HG02678 (cell line): ENCODE data around the gene IMPACT.

Experiments
- ATAC-seq: cut with Tn5 transposase; IDR thresholded peaks from one replicate; pipeline ENCODE4 v1.9.1; 2021; ENCODE audit warnings: mild to moderate bottlenecking, moderate library complexity; ENCODE audit not compliant: unreplicated experiment

Gene IMPACT

GRCh38 chr18:24426398-24427294, at the start of gene IMPACT:
Gene IMPACT, plus strand, starts transcription at chr18:24426670. Its CDS starts 87 bp downstream, at chr18:24426757.
- peak; percentile 91 for ATAC-seq

GRCh38 chr18:24378598-24378997, 47.9 kb upstream of the IMPACT start:
- ATAC-seq, result no peak

DNA sequence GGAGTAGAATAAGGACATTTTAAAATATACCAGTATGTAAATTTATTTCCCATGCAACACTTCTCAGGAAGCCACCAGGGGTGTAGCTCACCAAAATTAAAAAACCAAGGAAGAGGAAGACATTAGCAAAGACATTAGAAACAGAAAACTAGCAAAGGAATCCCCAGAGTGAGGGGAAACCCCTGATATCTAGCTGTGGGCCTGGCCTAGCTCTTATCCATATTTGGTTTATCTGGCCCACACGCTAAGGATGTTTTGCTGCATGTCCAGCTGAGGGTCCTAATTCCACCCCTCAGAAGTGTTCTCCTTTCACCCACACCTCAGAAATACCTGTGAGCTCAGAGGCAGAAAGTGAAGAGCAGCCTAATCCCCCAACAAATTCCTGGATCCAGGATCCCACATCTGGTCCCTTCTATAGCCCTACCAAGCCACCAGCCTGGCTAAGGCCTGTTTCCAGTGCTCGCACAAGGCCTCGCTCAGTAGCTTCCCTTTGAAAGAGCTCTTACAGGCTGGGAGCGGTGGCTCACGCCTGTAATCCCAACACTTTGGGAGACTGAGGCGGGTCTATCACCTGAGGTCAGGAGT, 46.2 kb upstream of the IMPACT start:
- ATAC-seq, result no peak

DNA sequence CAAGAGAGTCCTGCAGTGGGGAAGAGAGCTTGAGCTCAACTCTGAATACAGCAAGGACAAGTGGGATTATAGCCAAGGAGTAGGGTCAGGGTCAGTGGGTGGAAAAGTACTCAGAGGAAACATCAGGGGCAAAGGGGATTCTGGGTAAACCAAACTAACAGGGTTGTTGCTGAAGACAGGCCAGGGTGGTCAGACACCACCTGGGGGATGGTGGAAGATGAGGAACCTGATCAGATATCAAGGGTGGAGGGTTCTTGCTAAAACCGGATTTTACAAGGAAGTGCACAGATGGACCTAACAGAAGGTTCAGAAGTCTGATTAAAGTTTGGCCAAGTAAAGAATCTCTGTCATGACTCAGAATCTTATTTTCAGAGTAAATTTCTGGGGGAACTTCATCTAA, 45.3 kb upstream of the IMPACT start:
- no peak for ATAC-seq

GRCh38 chr18:24386681-24387080, 39.8 kb upstream of the IMPACT start:
- no peak for ATAC-seq

DNA sequence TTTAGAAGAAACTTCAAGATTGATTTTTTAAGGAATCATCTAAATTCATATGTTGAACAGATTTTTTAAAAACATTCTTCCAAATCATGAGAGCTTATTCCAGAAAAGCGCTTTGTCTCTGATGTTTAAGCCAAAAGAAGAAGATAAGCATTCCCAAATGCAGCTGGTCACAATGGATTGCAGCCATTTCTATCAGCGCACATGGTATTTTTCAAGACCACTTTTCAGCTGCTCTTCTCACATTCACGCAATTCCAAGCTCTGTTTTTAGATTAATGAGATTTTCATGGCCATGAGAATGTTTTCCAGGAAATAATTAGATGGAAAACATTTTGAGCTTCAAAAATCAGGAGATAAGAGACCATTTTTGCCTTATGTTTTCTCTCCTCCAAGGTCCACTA, 37.5 kb upstream of the IMPACT start:
- ATAC-seq, result no peak

- ATAC-seq, result no peak
Observed at GRCh38 chr18:24395049-24395795, 31.2 kb upstream of the IMPACT start.

- ATAC-seq, result no peak
Observed at GRCh38 chr18:24396082-24396633, 30.3 kb upstream of the IMPACT start.

GRCh38 chr18:24397131-24397693, 29.3 kb upstream of the IMPACT start:
- peak; percentile 26 for ATAC-seq

DNA sequence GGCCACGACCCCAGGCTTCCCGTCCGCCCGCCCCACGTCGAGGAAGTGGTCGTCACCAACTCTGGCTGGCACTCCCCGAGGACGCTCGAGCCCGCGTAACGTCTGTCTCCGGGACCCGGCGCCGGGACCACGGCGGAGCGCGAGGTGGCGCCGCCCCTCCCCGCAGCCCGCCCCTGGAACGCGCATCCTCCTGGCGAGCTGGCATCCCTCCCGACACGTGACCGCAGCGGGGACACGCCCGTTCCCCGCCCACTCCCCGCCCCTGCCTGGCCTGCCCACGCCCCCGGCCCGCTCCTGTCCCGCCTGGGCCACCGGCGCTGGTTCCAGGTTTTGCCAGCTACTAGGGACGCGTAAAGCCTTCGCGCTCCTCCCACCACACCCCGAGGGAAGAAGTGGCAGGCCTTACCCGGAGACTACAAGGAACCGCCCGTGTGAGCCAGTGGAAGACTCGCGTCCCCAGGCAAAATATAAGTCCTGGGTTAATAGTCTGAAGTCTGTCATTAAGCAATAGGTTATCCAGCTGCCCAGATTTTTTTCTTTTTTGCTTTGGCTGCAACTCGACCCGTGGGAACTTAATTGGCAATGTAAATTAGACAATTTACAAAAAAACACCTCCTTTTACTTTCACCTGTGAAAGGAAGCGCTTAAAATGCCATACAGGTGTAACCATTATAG, 28.6 kb upstream of the IMPACT start, which contains the start of gene OSBPL1A:
TSS of gene OSBPL1A (minus strand) at position 131 of the 675 bp plus-strand sequence. CDS start 20,291 bp downstream, outside the sequence.
- ATAC-seq, result peak; percentile 72

- ATAC-seq, result no peak
Observed at GRCh38 chr18:24398540-24398939, 27.9 kb upstream of the IMPACT start.

GRCh38 chr18:24400587-24400986, 25.9 kb upstream of the IMPACT start:
- no peak for ATAC-seq

DNA sequence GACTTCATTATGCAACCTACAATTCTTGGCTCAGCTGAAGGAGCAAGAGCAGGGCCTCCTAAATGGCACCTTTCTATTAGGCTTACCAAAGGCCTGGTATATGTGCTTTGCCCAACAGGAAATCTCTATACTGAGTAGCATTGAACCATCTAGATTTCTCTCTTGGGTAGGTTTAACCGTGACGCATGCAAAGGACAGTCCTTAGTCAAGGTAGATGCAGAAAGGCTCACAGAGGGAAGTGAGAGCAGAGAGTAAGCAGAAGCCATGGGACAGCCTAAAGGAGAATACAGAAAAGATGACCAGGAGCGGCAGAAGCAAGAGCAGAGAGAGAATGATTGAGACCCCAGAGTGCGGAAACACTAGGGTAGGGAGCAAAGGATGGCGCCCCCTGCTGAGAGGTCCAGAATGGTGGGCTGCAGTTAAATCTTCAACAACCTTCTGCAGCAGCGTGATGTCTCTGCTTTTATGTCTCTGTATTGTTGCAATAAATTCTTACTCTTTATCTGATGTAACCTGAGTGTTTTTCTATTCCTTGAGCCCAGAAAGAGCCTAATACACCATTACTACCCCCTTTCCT, 24.2 kb upstream of the IMPACT start:
- no peak for ATAC-seq

- no peak for ATAC-seq
Observed at GRCh38 chr18:24403076-24403475, 23.4 kb upstream of the IMPACT start.

DNA sequence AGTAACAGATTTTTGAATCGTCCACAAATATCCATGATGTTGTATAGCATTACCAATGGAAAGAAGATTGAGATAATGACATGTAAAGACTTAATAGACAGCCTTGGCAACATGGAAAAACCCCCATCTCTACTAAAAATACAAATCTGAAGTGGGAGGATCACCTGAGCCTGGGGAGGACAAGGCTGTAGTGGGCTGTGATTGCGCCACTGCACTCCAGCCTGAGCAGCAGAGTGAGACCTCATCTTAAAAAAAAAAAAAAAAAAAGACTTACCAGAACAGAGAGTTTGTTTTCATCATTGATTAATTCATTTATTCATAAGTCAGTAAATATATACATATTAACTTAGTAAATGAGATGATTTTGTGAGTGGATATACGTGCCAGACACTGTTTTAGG, 21.9 kb upstream of the IMPACT start:
- ATAC-seq, result no peak

DNA sequence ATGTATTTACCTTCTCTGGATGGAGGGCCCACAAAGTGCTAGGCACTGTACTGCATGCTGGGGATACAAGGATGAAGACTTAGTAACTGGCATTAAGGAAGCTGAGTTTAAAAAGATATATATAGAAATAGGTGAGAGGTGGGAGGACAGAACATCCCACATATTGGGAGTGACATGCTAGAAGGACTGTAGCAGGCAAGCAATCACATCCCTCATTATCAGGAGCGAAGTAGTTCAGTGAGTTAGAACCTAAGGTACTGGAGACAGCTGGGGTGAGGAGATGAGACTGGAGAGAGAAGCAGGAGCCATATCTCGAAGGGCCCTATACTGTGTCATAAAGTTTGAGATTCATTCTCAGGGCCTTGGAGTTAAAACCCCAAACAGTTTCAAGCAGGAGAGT, 18.0 kb upstream of the IMPACT start:
- no peak for ATAC-seq

GRCh38 chr18:24413148-24413547, 13.3 kb upstream of the IMPACT start:
- no peak for ATAC-seq

DNA sequence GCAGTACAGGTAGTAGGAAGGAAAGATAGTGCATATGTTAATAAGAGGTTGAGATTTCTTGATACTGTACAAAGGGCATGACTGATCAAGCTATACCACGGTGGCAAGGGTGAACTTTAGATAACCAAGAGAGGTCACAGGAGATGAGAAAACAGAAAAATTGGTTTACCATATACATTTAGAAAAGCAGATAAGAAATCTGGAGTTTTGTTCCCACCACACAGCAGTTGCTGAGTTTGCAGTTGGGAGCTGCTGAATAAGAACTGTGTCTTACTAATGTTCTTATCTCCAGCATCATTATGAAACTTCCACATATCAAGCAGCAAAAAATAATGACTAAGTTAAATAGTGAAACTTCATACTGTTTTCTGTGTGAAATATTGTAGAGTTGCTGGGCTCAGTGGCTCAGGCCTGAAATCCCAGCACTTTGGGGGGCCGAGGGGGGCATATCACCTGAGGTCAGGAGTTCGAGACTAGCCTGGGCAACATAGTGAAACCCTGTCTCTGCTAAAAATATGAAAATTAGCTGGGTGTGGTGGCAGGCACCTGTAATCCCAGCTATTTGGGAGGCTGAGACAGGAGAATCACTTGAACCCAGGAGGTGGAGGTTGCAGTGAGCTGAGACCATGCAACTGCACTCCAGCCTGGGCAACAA, 12.0 kb upstream of the IMPACT start:
- ATAC-seq, result no peak

GRCh38 chr18:24417480-24417879, 9.0 kb upstream of the IMPACT start:
- ATAC-seq, result no peak
